CD4-positive, alpha-beta T cell (primary cell): ENCODE data around the gene ADAMTS19. TPM values are rescaled to one million over a fixed set of nuclear protein-coding genes. Genes with fewer than 3 reads are reported as not detected.

Experiments used
- ATAC-seq: fragments of 200-7000 bp; cut with Tn5 transposase; one replicate; pipeline ENCODE4 v1.10.0; 2022; ENCODE audit warnings: mild to moderate bottlenecking; ENCODE audit not compliant: poor library complexity
- CTCF ChIA-PET: fragments of 350-600 bp; sonication (Branson Sonifier 250); formaldehyde crosslinking; loops from one replicate; lab custom pipeline; 2021; ENCODE audit warnings: antibody characterized with exemption, inconsistent platforms; lab: Charles Lee
- POLR2A ChIA-PET: fragments of 350-600 bp; sonication (Branson Sonifier 250); formaldehyde crosslinking; loops from one replicate; lab custom pipeline; 2021; ENCODE audit warnings: antibody characterized with exemption, inconsistent platforms; lab: Charles Lee
- DNase-seq, 14 experiments: peaks; one replicate each; pipeline ENCODE4 v3.0.0-alpha.2; 2013 to 2020; ENCODE audit warnings: mixed read lengths in 2 of 14
- H3K27ac ChIP-seq, 2 donors: one replicate each; pipeline versions ENCODE4 v1.5.1 to v1.7.0; 2013; ENCODE audit warnings: low read length in 2 of 2, low read depth in 1 of 2, mild to moderate bottlenecking in 1 of 2
- H3K27me3 ChIP-seq, 2 experiments: 1 replicate in 1 of 2; 2 replicates in 1 of 2; pipeline versions ENCODE4 v1.6.1 to v1.7.0; 2013; ENCODE audit warnings: low read length in 2 of 2, control low read depth in 1 of 2, mild to moderate bottlenecking in 1 of 2, moderate library complexity in 1 of 2; ENCODE audit not compliant: insufficient read depth in 2 of 2, control insufficient read depth in 1 of 2
- H3K36me3 ChIP-seq: one replicate; pipeline ENCODE4 v1.6.1; 2013; ENCODE audit warnings: low read length, control low read depth; ENCODE audit not compliant: insufficient read depth
- H3K4me1 ChIP-seq: one replicate; pipeline ENCODE4 v1.6.1; 2013; ENCODE audit warnings: low read length, control low read depth; ENCODE audit not compliant: insufficient read depth
- H3K4me3 ChIP-seq: one replicate; pipeline ENCODE4 v1.5.1; 2013; ENCODE audit warnings: mild to moderate bottlenecking, low read length, moderate library complexity
- H3K9me3 ChIP-seq, 2 experiments: 1 replicate in 1 of 2; 2 replicates in 1 of 2; pipeline versions ENCODE4 v1.6.1 to v1.7.0; 2013; ENCODE audit warnings: low read length in 2 of 2, mild to moderate bottlenecking in 2 of 2, control low read depth in 1 of 2, moderate library complexity in 1 of 2; ENCODE audit not compliant: control insufficient read depth in 1 of 2, insufficient read depth in 1 of 2
- H3K27ac Mint-ChIP-seq: one replicate; pipeline ENCODE4 v1.8.0; 2020; ENCODE audit warnings: mixed read lengths
- H3K27me3 Mint-ChIP-seq: one replicate; pipeline ENCODE4 v1.8.0; 2021; ENCODE audit warnings: mixed read lengths
- H3K36me3 Mint-ChIP-seq: one replicate; pipeline ENCODE4 v1.8.0; 2021; ENCODE audit warnings: low read depth, mixed read lengths
- H3K4me1 Mint-ChIP-seq: one replicate; pipeline ENCODE4 v1.8.0; 2021; ENCODE audit warnings: low read depth, mixed read lengths
- H3K4me3 Mint-ChIP-seq: one replicate; pipeline ENCODE4 v1.8.0; 2020; ENCODE audit warnings: mild to moderate bottlenecking, mixed read lengths
- H3K9me3 Mint-ChIP-seq: one replicate; pipeline ENCODE4 v1.8.0; 2020; ENCODE audit warnings: mixed read lengths
- intact Hi-C, 2 experiments: fragments of 100-400 bp; cut with DNase I in 1 of 2; cut with micrococcal nuclease in 1 of 2; formaldehyde crosslinking; loops; one replicate each; pipeline versions ENCODE4 v1.15.1 to v1.9.0; 2023 to 2025; cut with DNase I, micrococcal nuclease
- total RNA-seq, 174 experiments: library from RNA in 2 of 174; stranded (reverse) in 2 of 174; gene quantifications; one replicate each; pipeline ENCODE4 v1.2.3 and lab custom pipeline; 2021 to 2026
- TF ChIP-seq, protein P1 (sequence below): fragments of 200-600 bp; IDR thresholded peaks from one replicate; pipeline ENCODE4 v1.8.0; 2022; ENCODE audit warnings: antibody characterized with exemption, mild to moderate bottlenecking

The ADAMTS19 gene
- total RNA-seq, 2 experiments from 2014 or later, result not detected

DNA sequence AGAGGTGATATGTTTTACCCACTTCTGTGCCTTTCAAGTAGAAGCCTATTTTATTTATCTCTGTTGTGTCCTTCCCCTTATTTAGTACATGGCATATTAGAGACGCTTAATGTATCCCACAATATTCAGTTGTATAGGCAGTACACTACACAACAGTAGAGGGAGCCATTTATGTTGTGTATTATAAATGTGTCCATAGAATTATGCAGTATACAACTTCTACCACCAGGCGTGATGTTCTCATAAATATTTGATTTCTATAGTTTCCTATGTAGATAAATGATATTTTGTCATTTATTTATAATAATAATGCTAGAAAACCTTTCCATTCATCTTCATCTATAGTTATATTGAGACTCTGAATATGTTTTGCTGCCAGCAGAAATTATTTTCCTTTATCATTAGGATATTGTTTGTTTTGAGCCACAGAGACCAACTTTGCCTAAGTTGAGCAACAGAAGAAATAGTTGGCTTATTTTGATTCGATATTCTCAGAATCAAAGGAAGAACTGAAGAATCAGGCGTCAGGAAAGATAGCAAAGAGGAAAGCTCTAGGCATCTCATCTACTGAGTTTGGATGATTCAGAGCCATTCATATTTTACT is 81.7 kb downstream of the ADAMTS19 start:
- Histone ChIP-seq H3K36me3 (no peaks in the 10 kb centered on the region), H3K4me1 (no peaks in the 10 kb centered on the region), H3K9me3 (peaks cover 0 to 4% of the 10 kb centered on the region in 2 experiments), H3K4me3 (no peak overlapping the region), H3K27ac (no peak overlapping the region), H3K27me3 (no peaks in the 10 kb centered on the region)
- POLR2A ChIA-PET, result no interaction called here
- intact Hi-C loops, result no loop called here
- H3K4me3 Mint-ChIP-seq, result no peak overlapping the region
- ATAC-seq (no peak), DNase-seq (no peak)
- H3K27ac Mint-ChIP-seq, result no peak overlapping the region
- H3K9me3 Mint-ChIP-seq, result peaks cover 4% of the 10 kb centered on the region
- TF ChIP-seq, protein P1, sequence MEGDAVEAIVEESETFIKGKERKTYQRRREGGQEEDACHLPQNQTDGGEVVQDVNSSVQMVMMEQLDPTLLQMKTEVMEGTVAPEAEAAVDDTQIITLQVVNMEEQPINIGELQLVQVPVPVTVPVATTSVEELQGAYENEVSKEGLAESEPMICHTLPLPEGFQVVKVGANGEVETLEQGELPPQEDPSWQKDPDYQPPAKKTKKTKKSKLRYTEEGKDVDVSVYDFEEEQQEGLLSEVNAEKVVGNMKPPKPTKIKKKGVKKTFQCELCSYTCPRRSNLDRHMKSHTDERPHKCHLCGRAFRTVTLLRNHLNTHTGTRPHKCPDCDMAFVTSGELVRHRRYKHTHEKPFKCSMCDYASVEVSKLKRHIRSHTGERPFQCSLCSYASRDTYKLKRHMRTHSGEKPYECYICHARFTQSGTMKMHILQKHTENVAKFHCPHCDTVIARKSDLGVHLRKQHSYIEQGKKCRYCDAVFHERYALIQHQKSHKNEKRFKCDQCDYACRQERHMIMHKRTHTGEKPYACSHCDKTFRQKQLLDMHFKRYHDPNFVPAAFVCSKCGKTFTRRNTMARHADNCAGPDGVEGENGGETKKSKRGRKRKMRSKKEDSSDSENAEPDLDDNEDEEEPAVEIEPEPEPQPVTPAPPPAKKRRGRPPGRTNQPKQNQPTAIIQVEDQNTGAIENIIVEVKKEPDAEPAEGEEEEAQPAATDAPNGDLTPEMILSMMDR, result no peak
- H3K36me3 Mint-ChIP-seq, result no peaks in the 10 kb centered on the region
- H3K27me3 Mint-ChIP-seq, result no peaks in the 10 kb centered on the region
- CTCF ChIA-PET, result no interaction called here
- H3K4me1 Mint-ChIP-seq, result no peaks in the 10 kb centered on the region

DNA sequence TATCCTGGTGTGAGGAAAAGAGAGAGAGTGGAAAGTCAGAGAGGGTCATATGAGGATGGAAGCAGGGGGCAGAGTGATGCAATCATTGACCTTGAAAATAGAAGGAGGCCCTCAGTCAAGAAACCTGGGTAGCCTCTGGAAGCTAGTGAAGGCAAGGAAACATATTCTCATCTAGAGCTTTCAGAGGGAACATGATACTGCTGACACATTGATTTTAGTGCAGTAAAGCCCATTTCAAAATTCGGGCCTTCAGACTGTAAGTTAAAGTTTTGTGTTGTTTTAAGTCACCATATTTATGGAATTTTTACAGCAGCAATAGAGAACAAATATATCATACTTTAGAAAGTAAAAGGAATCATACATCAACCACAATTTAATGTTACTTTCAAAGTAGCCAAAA is 87.0 kb downstream of the ADAMTS19 start:
- no peak overlapping the region for H3K4me3 Mint-ChIP-seq
- intact Hi-C loops, result no loop called here

DNA sequence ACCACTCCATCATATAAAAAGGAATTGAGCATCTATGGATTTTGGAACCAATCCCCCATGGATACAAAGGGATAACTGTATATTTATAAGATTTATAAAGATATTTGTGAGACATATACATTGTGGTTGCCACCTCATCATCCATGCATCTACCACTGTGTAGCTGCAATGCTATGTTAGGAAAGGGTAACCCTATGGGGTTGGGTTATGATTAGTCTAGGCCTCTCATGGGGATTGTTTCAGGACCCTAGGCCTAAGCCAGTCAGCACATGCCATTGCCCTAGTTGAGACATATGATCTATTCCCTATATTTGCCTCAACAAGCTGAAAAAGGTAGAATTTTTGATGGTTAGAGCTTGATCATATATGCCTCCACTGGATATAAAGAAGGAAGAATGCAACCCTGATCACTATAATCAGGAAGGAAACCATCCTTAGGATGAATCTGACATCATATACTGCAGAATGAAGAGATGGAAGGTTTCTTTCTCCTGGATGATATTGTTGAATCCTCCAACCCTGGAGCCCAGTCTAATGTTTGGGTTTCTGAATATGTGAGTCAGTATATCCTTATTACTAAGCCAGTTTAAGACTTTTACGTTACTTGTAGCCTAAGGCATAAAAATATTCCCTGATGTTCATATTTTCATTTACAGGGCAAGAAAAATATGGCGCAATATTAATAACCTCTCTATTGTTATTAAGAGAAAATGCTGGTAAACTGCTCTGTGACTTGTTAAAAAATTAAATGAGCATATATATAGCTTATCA is 94.2 kb downstream of the ADAMTS19 start:
- Histone ChIP-seq H3K27me3 (no peaks in the 10 kb centered on the region), H3K27ac (no peak overlapping the region), H3K9me3 (no peaks in the 10 kb centered on the region), H3K4me3 (no peak overlapping the region), H3K36me3 (no peaks in the 10 kb centered on the region), H3K4me1 (no peaks in the 10 kb centered on the region)
- intact Hi-C loops, result no loop called here
- DNase-seq (no peak), ATAC-seq (no peak)
- CTCF ChIA-PET, result no interaction called here
- Mint-ChIP-seq H3K4me1 (no peaks in the 10 kb centered on the region), H3K27ac (no peak overlapping the region), H3K27me3 (no peaks in the 10 kb centered on the region), H3K36me3 (no peaks in the 10 kb centered on the region), H3K9me3 (no peaks in the 10 kb centered on the region), H3K4me3 (no peak overlapping the region)
- POLR2A ChIA-PET, result no interaction called here
- TF ChIP-seq, protein P1, result no peak

More for the DNA sequence above, 87.0 kb downstream of the ADAMTS19 start:
- TF ChIP-seq, protein P1, result no peak
- ATAC-seq (no peak), DNase-seq (no peak)
- H3K36me3 Mint-ChIP-seq, result no peaks in the 10 kb centered on the region
- Histone ChIP-seq H3K27me3 (no peaks in the 10 kb centered on the region), H3K9me3 (peaks cover 0 to 4% of the 10 kb centered on the region in 2 experiments), H3K4me1 (no peaks in the 10 kb centered on the region), H3K27ac (no peak overlapping the region), H3K4me3 (no peak overlapping the region), H3K36me3 (no peaks in the 10 kb centered on the region)
- H3K4me1 Mint-ChIP-seq, result no peaks in the 10 kb centered on the region
- ChIA-PET CTCF (no interaction called here), POLR2A (no interaction called here)
- H3K27ac Mint-ChIP-seq, result no peak overlapping the region
- H3K9me3 Mint-ChIP-seq, result peaks cover 5% of the 10 kb centered on the region
- H3K27me3 Mint-ChIP-seq, result no peaks in the 10 kb centered on the region
